ENCODE measurements around the gene IRX4.
"Not testable (repeated sequence)": the region's sequence is repeated elsewhere in the genome, so short reads cannot be mapped to it uniquely, and the experiment has no call there.

The IRX4 gene

GRCh38 chr5:1877103-1878049 is 5.3 kb downstream of the IRX4 start:
- DNase-seq (ENCODE audit: low read depth), result no peak

- DNase-seq (ENCODE audit: low read depth), result no peak
These were observed 6.1 kb downstream of the IRX4 start for GRCh38 chr5:1876660-1877064.

- no peak for DNase-seq (ENCODE audit: low read depth)
These were observed 6.7 kb downstream of the IRX4 start for GRCh38 chr5:1875843-1876659.

GRCh38 chr5:1875281-1875842 is 7.4 kb downstream of the IRX4 start:
- no peak for DNase-seq (ENCODE audit: low read depth)

GRCh38 chr5:1874771-1875220 is 7.9 kb downstream of the IRX4 start:
- no peak for DNase-seq (ENCODE audit: low read depth)

GRCh38 chr5:1874348-1874747 is 8.4 kb downstream of the IRX4 start:
- no peak for DNase-seq (ENCODE audit: low read depth)

GRCh38 chr5:1873243-1873959 is 9.3 kb downstream of the IRX4 start:
- no peak for DNase-seq (ENCODE audit: low read depth)

- no peak for DNase-seq (ENCODE audit: low read depth)
These were observed 11.3 kb downstream of the IRX4 start for GRCh38 chr5:1871441-1871840.

- DNase-seq (ENCODE audit: low read depth), result not testable (repeated sequence)
These were observed 12.1 kb downstream of the IRX4 start for GRCh38 chr5:1870435-1871272.

GRCh38 chr5:1868886-1869475 is 13.7 kb downstream of the IRX4 start:
- DNase-seq (ENCODE audit: low read depth), result no peak

GRCh38 chr5:1867815-1868143 is 14.9 kb downstream of the IRX4 start:
- DNase-seq (ENCODE audit: low read depth), result no peak

- DNase-seq (ENCODE audit: low read depth), result no peak
These were observed 15.5 kb downstream of the IRX4 start for GRCh38 chr5:1867114-1867814.

GRCh38 chr5:1865948-1866347 is 16.8 kb downstream of the IRX4 start:
- DNase-seq (ENCODE audit: low read depth), result no peak

GRCh38 chr5:1865486-1865885 is 17.2 kb downstream of the IRX4 start:
- DNase-seq (ENCODE audit: low read depth), result no peak

- DNase-seq (ENCODE audit: low read depth), result no peak
These were observed 17.8 kb downstream of the IRX4 start for GRCh38 chr5:1864896-1865440.

- DNase-seq (ENCODE audit: low read depth), result no peak
These were observed 21.8 kb downstream of the IRX4 start for GRCh38 chr5:1860949-1861348.

- no peak for DNase-seq (ENCODE audit: low read depth)
These were observed 22.6 kb downstream of the IRX4 start for GRCh38 chr5:1860021-1860610.

- no peak for DNase-seq (ENCODE audit: low read depth)
These were observed 23.6 kb downstream of the IRX4 start for GRCh38 chr5:1859099-1859498.

- no peak for DNase-seq (ENCODE audit: low read depth)
These were observed 24.3 kb downstream of the IRX4 start for GRCh38 chr5:1858436-1858835.

- DNase-seq (ENCODE audit: low read depth), result no peak
These were observed 25.5 kb downstream of the IRX4 start for GRCh38 chr5:1857256-1857600.

Measured in stimulated activated CD8-positive, alpha-beta memory T cell treated with anti-CD3 and anti-CD28 coated beads, Interleukin-7, amount 100 ng/mL, for 24 hours (primary cell).